Endothelial cell of umbilical vein (primary cell): ENCODE measurements around the gene KIAA0753. TPM values are rescaled to one million over a fixed set of nuclear protein-coding genes. Genes with fewer than 3 reads are reported as not detected.

ENCODE experiments used
- BruUV-seq: library from RNA; stranded (reverse); fragments of 400-500 nt; replicated peaks from 2 replicates; lab custom pipeline; 2021; lab: Mats Ljungman, UMichigan
- CTCF ChIA-PET: fragments of 300-600, 350-600 bp; sonication (Branson Sonifier 250); formaldehyde crosslinking; loops from one replicate; lab custom pipeline; 2021; ENCODE audit warnings: antibody characterized with exemption, inconsistent platforms; lab: Charles Lee
- POLR2A ChIA-PET: fragments of 300-600, 350-600 bp; sonication (Branson Sonifier 250); formaldehyde crosslinking; loops from one replicate; lab custom pipeline; 2021; ENCODE audit warnings: antibody characterized with exemption, inconsistent platforms; lab: Charles Lee
- DNase-seq: peaks from one replicate; pipeline ENCODE4 v3.0.0-alpha.2; 2011; ENCODE audit warnings: low read depth, low spot score
- FAIRE-seq: peaks from 2 replicates; lab custom pipeline; 2011; peaks lifted over from hg19 to GRCh38; lab: Jason Lieb, UNC
- H2AFZ ChIP-seq: 2 replicates; pipeline ENCODE4 v1.6.0; 2012; ENCODE audit warnings: low read depth, low read length, control low read depth, inconsistent platforms
- H3K27ac ChIP-seq: 2 replicates; pipeline ENCODE4 v1.5.1; 2011; ENCODE audit warnings: low read depth, mild to moderate bottlenecking, control low read depth, low read length, moderate library complexity; ENCODE audit not compliant: insufficient read depth
- H3K27me3 ChIP-seq, 2 experiments: 2 replicates each; pipeline versions ENCODE4 v1.6.0 to v1.6.1; 2011; ENCODE audit warnings: low read length in 2 of 2, mixed read lengths in 1 of 2; ENCODE audit not compliant: control insufficient read depth in 2 of 2, insufficient read depth in 2 of 2
- H3K36me3 ChIP-seq, 2 experiments: 2 replicates in 1 of 2; 3 replicates in 1 of 2; pipeline ENCODE4 v1.5.1; 2011; ENCODE audit warnings: low read length in 2 of 2, mild to moderate bottlenecking in 1 of 2, moderate library complexity in 1 of 2; ENCODE audit not compliant: control insufficient read depth in 2 of 2, insufficient read depth in 2 of 2; ENCODE audit errors: extremely low read depth in 1 of 2
- H3K4me1 ChIP-seq: 3 replicates; pipeline ENCODE4 v1.5.1; 2011; ENCODE audit warnings: mild to moderate bottlenecking, low read length; ENCODE audit not compliant: control insufficient read depth, insufficient read depth; ENCODE audit errors: extremely low read depth
- H3K4me2 ChIP-seq: 2 replicates; pipeline ENCODE4 v1.6.1; 2011; ENCODE audit warnings: low read length, control low read depth, mixed read lengths; ENCODE audit not compliant: insufficient read depth
- H3K4me3 ChIP-seq, 3 experiments: fragments of 200-600 bp in 1 of 3; sonication (generic), shearing (Covaris generic) in 1 of 3; replicated peaks in 1 of 3; 2 replicates each; pipeline ENCODE4 v1.5.1; 2011 to 2016; ENCODE audit warnings: control low read depth in 3 of 3, low read length in 3 of 3, mild to moderate bottlenecking in 2 of 3, inconsistent platforms in 1 of 3, low read depth in 1 of 3, moderate library complexity in 1 of 3; ENCODE audit not compliant: insufficient read depth in 1 of 3
- H3K79me2 ChIP-seq: 2 replicates; pipeline ENCODE4 v1.6.0; 2012; ENCODE audit warnings: low read length, inconsistent platforms; ENCODE audit not compliant: control insufficient read depth, insufficient read depth
- H3K9ac ChIP-seq: replicated peaks from 2 replicates; pipeline ENCODE3; 2011; ENCODE audit warnings: low read length, control low read depth; ENCODE audit not compliant: insufficient read depth; ENCODE audit errors: extremely low read depth
- H3K9me1 ChIP-seq: replicated peaks from 3 replicates; pipeline ENCODE4 v1.6.0; 2011; ENCODE audit warnings: mild to moderate bottlenecking, low read length; ENCODE audit not compliant: control insufficient read depth, insufficient read depth; ENCODE audit errors: extremely low read depth
- H3K9me3 ChIP-seq: replicated peaks from 2 replicates; pipeline ENCODE4 v1.5.1; 2012; ENCODE audit warnings: low read length, inconsistent platforms; ENCODE audit not compliant: control insufficient read depth, insufficient read depth
- H4K20me1 ChIP-seq: replicated peaks from 2 replicates; pipeline ENCODE3; 2011; ENCODE audit warnings: mild to moderate bottlenecking, low read length; ENCODE audit not compliant: control insufficient read depth, insufficient read depth; ENCODE audit errors: extremely low read depth
- CTCF ChIP-seq, 2 donors: IDR thresholded peaks; 1 replicate in 1 of 2; 2 replicates in 1 of 2; pipeline ENCODE4 v1.5.1; 2011; ENCODE audit warnings: low read length in 2 of 2, mild to moderate bottlenecking in 2 of 2, moderate library complexity in 2 of 2, control low read depth in 1 of 2, inconsistent platforms in 1 of 2, low read depth in 1 of 2; ENCODE audit not compliant: insufficient read depth in 1 of 2; ENCODE audit errors: extremely low read depth in 1 of 2
- EZH2 ChIP-seq: IDR thresholded peaks from 2 replicates; pipeline ENCODE4 v1.6.1; 2012; ENCODE audit warnings: borderline replicate concordance, low read depth, mild to moderate bottlenecking, moderate library complexity, low read length, inconsistent platforms; ENCODE audit not compliant: severe bottlenecking
- FOS ChIP-seq: IDR thresholded peaks from 2 replicates; pipeline ENCODE4 v1.6.1; 2011; ENCODE audit warnings: mild to moderate bottlenecking, low read length, moderate library complexity, borderline replicate concordance; ENCODE audit not compliant: insufficient read depth
- GATA2 ChIP-seq: IDR thresholded peaks from 2 replicates; pipeline ENCODE4 v1.7.0; 2011; ENCODE audit warnings: low read depth, mild to moderate bottlenecking, moderate library complexity, mixed read lengths, low read length; ENCODE audit not compliant: insufficient read length, insufficient read depth
- JUN ChIP-seq: IDR thresholded peaks from 2 replicates; pipeline ENCODE4 v1.6.1; 2011; ENCODE audit warnings: borderline replicate concordance, low read depth; ENCODE audit not compliant: insufficient read length, insufficient read depth
- MAX ChIP-seq: IDR thresholded peaks from 2 replicates; pipeline ENCODE4 v1.6.1; 2011; ENCODE audit not compliant: insufficient read depth, insufficient read length
- MYC ChIP-seq: IDR thresholded peaks from one replicate; pipeline ENCODE4 v1.6.1; 2011; ENCODE audit warnings: mild to moderate bottlenecking, low read depth, low read length
- POLR2A ChIP-seq: IDR thresholded peaks from 2 replicates; pipeline ENCODE4 v1.6.1; 2012; ENCODE audit warnings: low read depth, mild to moderate bottlenecking, control low read depth, low read length
- POLR2AphosphoS5 ChIP-seq: IDR thresholded peaks from 2 replicates; pipeline ENCODE4 v1.6.1; 2012; ENCODE audit warnings: low read depth, mild to moderate bottlenecking, control low read depth, low read length, moderate library complexity; ENCODE audit not compliant: insufficient read depth
- dilution Hi-C: fragments of 300-500 bp; cut with MboI; formaldehyde crosslinking; loops from one replicate; pipeline ENCODE4 v1.15.0; 2019; ENCODE audit warnings: low sequenced_read_pairs; ENCODE audit not compliant: extremely low pct_ligation_motif_present
- intact Hi-C: fragments of 100-400 bp; cut with micrococcal nuclease; formaldehyde crosslinking; loops from one replicate; pipeline ENCODE4 v1.10.0; 2022
- polyA plus RNA-seq, 4 experiments: library from polyadenylated mRNA; depleted of rRNA in 3 of 4; stranded (reverse) in 3 of 4; unstranded in 1 of 4; fragments of >200 nt; gene quantifications; 2 replicates each; pipeline versions ENCODE4 v1.2.1 to v1.2.3, GENCODE V29; 2011 to 2012; ENCODE audit warnings: missing spikeins in 1 of 4
- total RNA-seq: library from RNA; stranded (reverse); gene quantifications from 2 replicates; pipeline ENCODE4 v1.2.3, GENCODE V29; 2021

The KIAA0753 gene
- total and polyA plus RNA-seq, 2 donors (not counting 3 experiments of a cell fraction or from before 2014, with no cell fraction given) = 5.3 to 23.9 TPM

- no TSS peak for BruUV-seq
Measured at GRCh38 chr17:6569370-6570285, 70.9 kb downstream of the KIAA0753 start.

More at GRCh38 chr17:6569370-6570285, 70.9 kb downstream of the KIAA0753 start:
- Histone ChIP-seq H3K9me1 (no peaks in the 10 kb centered on the region), H2AFZ (no peak overlapping the region), H3K4me1 (peaks cover 3% of the 10 kb centered on the region), H3K4me2 (no peak overlapping the region), H4K20me1 (no peaks in the 10 kb centered on the region), H3K79me2 (no peaks in the 10 kb centered on the region), H3K36me3 (no peaks in the 10 kb centered on the region), H3K9ac (no peak overlapping the region), H3K27ac (no peak overlapping the region), H3K9me3 (no peaks in the 10 kb centered on the region), H3K27me3 (no peaks in the 10 kb centered on the region), H3K4me3 (no peak overlapping the region)
- FAIRE-seq (no peak), DNase-seq (no peak)
- dilution Hi-C loops (no loop called here), intact Hi-C loops (no loop called here)
- no peak for TF ChIP-seq CTCF (IDR thresholded peaks at IDR 0.05; ENCODE audit: extremely low read depth in 1 of 2, insufficient read depth in 1 of 2, low read depth in 1 of 2, low read length in 2 of 2)
- TF ChIP-seq POLR2A = no peak
- TF ChIP-seq JUN = no peak
- no peak for TF ChIP-seq POLR2AphosphoS5
- TF ChIP-seq MAX = no peak
- no peak for TF ChIP-seq GATA2
- no peak for TF ChIP-seq MYC
- TF ChIP-seq FOS = no peak
- TF ChIP-seq EZH2 = no peak
- CTCF ChIA-PET = no interaction called here
- POLR2A ChIA-PET = no interaction called here
